ENCODE data around the gene KREMEN1. TPM values are rescaled to one million over a fixed set of nuclear protein-coding genes. Genes with fewer than 3 reads are reported as not detected.
A peak's percentile ranks its signal among the peaks of the same experiment; 100 is the strongest.

Gene KREMEN1
- total RNA-seq, 1 experiment from 2014 or later, result 2.7 TPM

DNA sequence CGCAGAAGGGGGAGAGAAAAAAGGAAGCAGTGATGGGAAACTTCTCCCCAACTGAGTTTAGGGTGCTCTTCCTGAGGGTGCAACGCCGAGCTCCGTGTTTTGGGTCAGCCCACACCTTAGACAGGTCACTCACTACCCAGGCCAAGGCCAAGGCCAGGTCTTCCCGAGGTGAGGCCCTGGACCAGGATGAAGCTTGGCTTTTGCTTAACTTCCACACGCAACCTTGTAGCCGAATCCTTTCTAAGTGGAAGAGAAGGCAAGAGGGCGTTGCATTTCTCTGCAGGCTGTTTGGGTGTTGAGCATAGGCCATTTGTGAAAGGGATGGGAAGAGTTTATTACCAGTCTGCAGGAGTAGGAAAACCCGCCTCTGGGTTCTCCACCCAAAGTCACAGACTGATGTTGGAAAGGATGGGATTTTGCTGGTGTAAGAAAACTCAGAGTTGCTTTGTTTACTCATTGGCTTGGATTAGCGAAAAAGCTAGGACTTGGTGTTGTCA, 1.5 kb downstream of the KREMEN1 start:
- H4K20me1 ChIP-seq (ENCODE audit: low read length), result no peaks in the 10 kb centered on the region
- no peak overlapping the region for H3K27ac ChIP-seq (ENCODE audit: low read length)
- H3F3A ChIP-seq (ENCODE audit: low read length, unreplicated experiment), result no peaks in the 10 kb centered on the region
- H3K79me2 ChIP-seq (ENCODE audit: low read length), result no peaks in the 10 kb centered on the region
- peaks cover 10% of the 10 kb centered on the region; the same call in 1 of the 2 replicates for H3K4me1 ChIP-seq (ENCODE audit: insufficient read depth, low read length)
- H3K4me3 ChIP-seq (ENCODE audit: low read length), result no peak overlapping the region
- ATAC-seq, result no peak
- H3K36me3 ChIP-seq (ENCODE audit: low read depth, low read length), result no peaks in the 10 kb centered on the region
- intact Hi-C loops (cut with micrococcal nuclease), result loop anchor here (10.0 kb wide), 1 partner anchor 80 kb away; no protein-coding TSS in a partner anchor
- no peak overlapping the region for H3K4me2 ChIP-seq (ENCODE audit: low read length)
- H2AFZ ChIP-seq (ENCODE audit: low read length), result no peak overlapping the region
- no peak for DNase-seq
- BruUV-seq (replicated peaks), result TSS peak; percentile 28
- no peaks in the 10 kb centered on the region for H3K9me3 ChIP-seq (ENCODE audit: low read length)
- no peaks in the 10 kb centered on the region for H3K27me3 ChIP-seq (ENCODE audit: low read length)
- H3K9ac ChIP-seq (ENCODE audit: low read length), result no peak overlapping the region
- ChIA-PET CTCF (interaction anchor here (0.7 kb wide), 1 partner anchor 1313 kb away, joined by 3 read pairs; no protein-coding TSS in a partner anchor), POLR2A (ENCODE audit: unreplicated experiment) (no interaction called here)
- no peaks in the 10 kb centered on the region for H3K9me2 ChIP-seq (replicated peaks; ENCODE audit: low read length)
- TF ChIP-seq EZH2 (IDR thresholded peaks at IDR 0.05; ENCODE audit: low read length, unreplicated experiment), result no peak
- TF ChIP-seq EZH2phosphoT487 (IDR thresholded peaks at IDR 0.05; ENCODE audit: borderline replicate concordance, low read length), result no peak
- no peak for TF ChIP-seq CTCF (conservative IDR thresholded peaks at IDR 0.05; ENCODE audit: low read depth, low read length)

GRCh38 chr22:29078036-29078868, 5.4 kb downstream of the KREMEN1 start:
- CTCF ChIA-PET, result interaction anchor here (0.6 kb wide), 1 partner anchor 34 kb away, joined by 4 read pairs; no protein-coding TSS in a partner anchor
- DNase-seq (no peak), ATAC-seq (no peak)
- H3K36me3 ChIP-seq (ENCODE audit: low read depth, low read length), result no peaks in the 10 kb centered on the region
- H2AFZ ChIP-seq (ENCODE audit: low read length), result no peak overlapping the region
- H3K4me3 ChIP-seq (ENCODE audit: low read length), result no peak overlapping the region
- H3K9ac ChIP-seq (ENCODE audit: low read length), result no peak overlapping the region
- H3K9me3 ChIP-seq (ENCODE audit: low read length), result no peaks in the 10 kb centered on the region
- H3K27me3 ChIP-seq (ENCODE audit: low read length), result no peaks in the 10 kb centered on the region
- intact Hi-C loops (cut with micrococcal nuclease), result loop anchor here (10.0 kb wide), 1 partner anchor 77 kb away; no protein-coding TSS in a partner anchor
- TF ChIP-seq EZH2 (IDR thresholded peaks at IDR 0.05; ENCODE audit: low read length, unreplicated experiment) (no peak), CTCF (conservative IDR thresholded peaks at IDR 0.05; ENCODE audit: low read depth, low read length) (no peak), EZH2phosphoT487 (IDR thresholded peaks at IDR 0.05; ENCODE audit: borderline replicate concordance, low read length) (no peak)
- no peak overlapping the region for H3K4me2 ChIP-seq (ENCODE audit: low read length)
- no peaks in the 10 kb centered on the region for H3F3A ChIP-seq (ENCODE audit: low read length, unreplicated experiment)
- BruUV-seq (replicated peaks), result no TSS peak
- H3K79me2 ChIP-seq (ENCODE audit: low read length), result no peaks in the 10 kb centered on the region
- H3K9me2 ChIP-seq (replicated peaks; ENCODE audit: low read length), result no peaks in the 10 kb centered on the region
- POLR2A ChIA-PET (ENCODE audit: unreplicated experiment), result no interaction called here
- H3K4me1 ChIP-seq (ENCODE audit: insufficient read depth, low read length), result peaks cover 4% of the 10 kb centered on the region; the same call in 1 of the 2 replicates
- no peaks in the 10 kb centered on the region for H4K20me1 ChIP-seq (ENCODE audit: low read length)
- H3K27ac ChIP-seq (ENCODE audit: low read length), result no peak overlapping the region

- Histone ChIP-seq H3K4me1 (ENCODE audit: insufficient read depth, low read length) (peaks cover 7% of the 10 kb centered on the region; the same call in 1 of the 2 replicates), H3K27ac (ENCODE audit: low read length) (no peak overlapping the region), H3K9me2 (replicated peaks; ENCODE audit: low read length) (no peaks in the 10 kb centered on the region), H3K27me3 (ENCODE audit: low read length) (no peaks in the 10 kb centered on the region), H3K79me2 (ENCODE audit: low read length) (no peaks in the 10 kb centered on the region), H3K4me2 (ENCODE audit: low read length) (no peak overlapping the region), H3F3A (ENCODE audit: low read length, unreplicated experiment) (no peaks in the 10 kb centered on the region), H3K9me3 (ENCODE audit: low read length) (no peaks in the 10 kb centered on the region), H3K36me3 (ENCODE audit: low read depth, low read length) (no peaks in the 10 kb centered on the region), H2AFZ (ENCODE audit: low read length) (no peak overlapping the region), H3K9ac (ENCODE audit: low read length) (no peak overlapping the region), H3K4me3 (ENCODE audit: low read length) (no peak overlapping the region), H4K20me1 (ENCODE audit: low read length) (no peaks in the 10 kb centered on the region)
- ATAC-seq, result no peak
- CTCF ChIA-PET, result interaction anchor here (0.6 kb wide), 1 partner anchor 33 kb away, joined by 4 read pairs; no protein-coding TSS in a partner anchor
- TF ChIP-seq EZH2 (IDR thresholded peaks at IDR 0.05; ENCODE audit: low read length, unreplicated experiment), result no peak
- no peak for TF ChIP-seq EZH2phosphoT487 (IDR thresholded peaks at IDR 0.05; ENCODE audit: borderline replicate concordance, low read length)
- no peak for TF ChIP-seq CTCF (conservative IDR thresholded peaks at IDR 0.05; ENCODE audit: low read depth, low read length)
- DNase-seq, result no peak
- POLR2A ChIA-PET (ENCODE audit: unreplicated experiment), result no interaction called here
- intact Hi-C loops (cut with micrococcal nuclease), result loop anchor here (10.0 kb wide), 1 partner anchor 76 kb away; no protein-coding TSS in a partner anchor
- BruUV-seq (replicated peaks), result no TSS peak
Measured at GRCh38 chr22:29078869-29079207, 6.0 kb downstream of the KREMEN1 start.

Data from PC-3 (cell line).